NCI-H526 treated with DMSO at 0.1 percent for 48 hours (cell line): ENCODE data around the gene FEV.

ENCODE experiments used
- DNase-seq: peaks from one replicate; lab custom pipeline; 2025; lab: John Stamatoyannopoulos, UW

Gene FEV

DNA sequence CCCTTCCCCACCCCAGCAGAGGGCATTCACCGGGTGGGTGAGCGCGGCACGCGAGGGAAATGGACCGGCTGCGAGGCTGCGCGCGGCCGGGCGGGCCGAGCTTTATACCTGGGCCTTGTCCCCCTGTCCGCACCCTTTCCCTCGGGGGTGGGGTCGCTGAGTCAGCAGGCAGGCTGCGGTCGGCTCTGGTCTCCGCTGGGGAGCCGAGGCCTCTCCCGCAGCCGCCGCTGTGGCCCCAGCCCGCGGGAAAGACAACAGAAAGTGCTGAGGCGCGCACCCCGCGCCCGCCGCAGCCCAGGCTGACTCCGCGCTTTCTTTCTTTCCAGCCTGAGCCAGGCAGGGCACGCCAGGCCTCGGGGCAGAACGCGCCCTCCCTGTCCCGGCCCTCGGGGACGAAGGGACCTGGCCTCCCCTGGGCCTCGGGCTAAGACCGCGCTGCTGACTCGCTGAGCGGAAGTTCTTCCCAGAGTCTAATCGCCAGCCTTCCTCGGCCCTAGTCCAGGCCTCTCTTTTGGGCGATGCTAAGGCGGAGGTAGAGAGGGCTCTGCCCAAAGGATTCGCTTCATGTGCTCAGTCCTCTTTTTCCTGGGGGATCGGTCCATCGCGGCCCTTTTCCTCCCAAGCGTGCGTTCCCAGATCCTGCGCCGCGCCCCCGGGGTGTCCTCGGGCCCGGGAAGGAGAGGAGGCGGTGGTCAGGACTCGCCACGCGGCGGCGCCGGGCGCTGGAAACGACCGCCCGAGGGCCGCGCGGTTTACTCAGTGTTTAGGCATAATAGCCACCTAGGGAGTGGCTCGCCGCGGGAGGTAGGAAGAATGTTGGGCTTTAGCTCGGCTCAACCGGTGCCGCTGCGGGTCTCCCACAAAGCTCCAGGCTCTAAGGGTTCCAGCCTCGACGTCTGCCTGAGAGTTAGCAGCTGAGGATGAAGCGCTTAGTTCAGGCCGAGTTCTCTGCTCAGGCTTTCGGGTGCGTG is 8.6 kb upstream of the FEV start, which contains the start of gene CRYBA2:
Gene CRYBA2, minus strand, starts transcription at position 78 of the 971 bp plus-strand sequence. CDS start 246 bp downstream, outside the sequence.
- DNase-seq = peak; percentile 19

- peak; percentile 25 for DNase-seq
Observed at GRCh38 chr2:218992703-218993344, 7.8 kb upstream of the FEV start.

DNA sequence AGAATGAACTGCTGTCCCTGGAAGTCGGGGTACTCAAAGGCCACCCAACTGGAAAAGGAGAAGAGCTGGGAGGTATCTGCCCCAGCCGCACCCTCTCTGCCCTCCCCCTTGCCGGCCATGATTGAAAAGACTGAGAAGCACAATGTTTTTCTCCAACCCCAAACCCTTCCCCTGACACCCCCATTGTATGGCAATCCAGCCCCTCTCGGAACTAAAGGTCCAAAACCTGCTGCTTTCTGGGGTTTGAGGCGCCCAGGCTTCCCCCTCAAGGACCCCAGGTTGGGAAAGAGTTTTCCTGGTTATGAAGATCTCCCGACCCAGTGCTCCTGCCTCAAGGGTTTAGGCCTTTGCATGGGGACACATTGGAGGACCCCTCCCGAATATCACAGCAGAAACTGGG is 7.2 kb upstream of the FEV start:
- DNase-seq = no peak

- DNase-seq = no peak
Observed at GRCh38 chr2:218991674-218992168, 6.7 kb upstream of the FEV start.

DNA sequence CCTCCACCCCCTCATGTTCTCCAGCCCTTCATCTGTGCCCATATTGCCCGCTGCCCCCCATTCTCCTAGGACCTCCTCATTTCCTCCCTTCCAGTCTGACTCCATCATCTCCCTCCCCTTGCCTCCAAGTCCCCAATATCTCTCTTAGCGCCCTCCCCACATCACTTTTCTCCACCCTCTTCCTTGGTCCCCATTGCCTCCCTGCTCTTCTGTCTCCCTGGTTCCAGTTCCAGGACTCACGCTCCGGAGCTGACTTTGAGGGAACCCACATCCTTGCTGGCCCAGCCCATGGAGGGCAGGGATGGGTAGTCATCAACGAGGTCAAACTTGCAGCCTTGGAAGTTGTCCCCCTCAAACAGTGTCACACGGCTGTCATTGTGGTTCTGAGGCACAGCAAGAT is 5.6 kb upstream of the FEV start:
- DNase-seq = no peak

DNA sequence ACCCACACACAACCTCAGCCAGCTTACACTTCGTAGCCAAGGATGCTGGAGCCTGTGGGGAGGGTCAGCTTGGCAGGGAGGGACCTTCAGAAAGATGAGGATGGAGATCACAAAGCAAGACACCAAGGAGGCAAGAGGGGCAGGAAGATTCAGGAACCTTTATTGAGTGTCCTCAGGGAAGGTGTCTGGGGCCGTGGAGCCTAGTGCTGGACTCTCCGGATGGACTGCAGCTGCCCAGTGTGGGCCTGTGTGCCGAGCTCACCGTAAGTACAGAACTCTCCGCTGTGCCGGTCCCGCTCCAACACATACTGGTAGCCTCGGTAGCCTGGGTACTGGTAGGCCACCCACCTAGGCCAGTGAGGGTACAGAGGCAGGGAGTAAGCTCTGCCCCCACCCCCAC is 5.1 kb upstream of the FEV start:
- DNase-seq = no peak

DNA sequence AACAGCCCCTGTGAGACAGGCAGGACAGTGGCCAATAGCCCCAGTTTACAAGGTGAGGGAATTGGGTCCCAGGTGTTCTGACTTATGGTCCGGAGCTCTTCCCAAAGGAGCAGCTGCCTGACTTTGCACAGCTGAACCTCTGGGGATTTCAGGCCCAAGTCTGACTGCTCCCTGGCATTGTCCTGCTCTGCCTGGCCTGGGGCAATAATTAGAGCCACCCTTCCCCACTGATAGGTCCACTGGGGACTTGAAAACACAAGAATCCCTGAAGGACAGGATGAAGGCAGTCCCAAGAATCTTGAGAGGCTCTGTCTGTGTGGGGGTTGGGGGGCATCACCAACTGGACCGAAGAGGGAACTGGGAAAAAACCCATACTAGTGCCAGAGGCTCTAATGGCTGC is 3.7 kb upstream of the FEV start:
- DNase-seq = no peak

- DNase-seq = no peak
Observed at GRCh38 chr2:218988164-218988563, 3.2 kb upstream of the FEV start.

- DNase-seq = no peak
Observed at GRCh38 chr2:218986148-218986761, 1.3 kb upstream of the FEV start.

DNA sequence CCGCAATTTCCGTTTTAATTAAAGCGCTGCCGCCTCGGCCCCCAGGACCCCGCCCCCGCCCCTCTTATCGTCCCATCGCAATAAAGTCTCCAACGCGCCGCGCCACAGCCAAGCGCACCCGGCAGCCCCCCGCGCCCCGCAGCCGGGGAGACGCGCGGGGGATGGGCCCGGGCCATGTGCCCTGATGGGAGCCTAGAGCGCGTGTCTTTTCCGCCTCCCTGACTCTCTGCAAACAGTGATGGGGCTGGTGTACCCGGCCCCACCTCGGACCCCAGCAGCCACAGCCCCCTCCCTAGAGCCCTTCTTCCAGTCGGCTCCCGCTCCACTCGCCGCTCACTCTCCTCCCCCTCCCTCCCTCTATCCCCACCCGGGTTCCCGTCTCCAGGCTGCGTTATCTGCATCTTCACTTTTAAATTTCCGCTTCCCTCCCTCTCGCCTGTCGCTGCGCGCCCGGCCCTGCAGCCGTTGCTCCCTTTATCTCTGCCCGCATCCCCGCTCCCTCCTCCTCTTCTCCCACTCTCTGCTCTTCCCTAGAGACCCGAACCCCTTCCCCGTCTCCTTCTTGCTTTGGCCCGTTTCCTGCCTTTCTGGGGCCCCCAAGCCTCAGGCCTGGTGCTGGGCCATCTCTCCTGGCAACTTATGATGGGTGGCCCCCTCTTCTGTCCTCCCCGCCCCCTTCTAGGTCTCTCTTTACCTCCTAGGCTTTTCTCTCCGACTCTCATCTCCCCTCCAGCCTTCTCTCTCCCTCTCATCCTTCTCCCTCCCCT is 524 bp upstream of the FEV start:
- peak; percentile 51 for DNase-seq

DNA sequence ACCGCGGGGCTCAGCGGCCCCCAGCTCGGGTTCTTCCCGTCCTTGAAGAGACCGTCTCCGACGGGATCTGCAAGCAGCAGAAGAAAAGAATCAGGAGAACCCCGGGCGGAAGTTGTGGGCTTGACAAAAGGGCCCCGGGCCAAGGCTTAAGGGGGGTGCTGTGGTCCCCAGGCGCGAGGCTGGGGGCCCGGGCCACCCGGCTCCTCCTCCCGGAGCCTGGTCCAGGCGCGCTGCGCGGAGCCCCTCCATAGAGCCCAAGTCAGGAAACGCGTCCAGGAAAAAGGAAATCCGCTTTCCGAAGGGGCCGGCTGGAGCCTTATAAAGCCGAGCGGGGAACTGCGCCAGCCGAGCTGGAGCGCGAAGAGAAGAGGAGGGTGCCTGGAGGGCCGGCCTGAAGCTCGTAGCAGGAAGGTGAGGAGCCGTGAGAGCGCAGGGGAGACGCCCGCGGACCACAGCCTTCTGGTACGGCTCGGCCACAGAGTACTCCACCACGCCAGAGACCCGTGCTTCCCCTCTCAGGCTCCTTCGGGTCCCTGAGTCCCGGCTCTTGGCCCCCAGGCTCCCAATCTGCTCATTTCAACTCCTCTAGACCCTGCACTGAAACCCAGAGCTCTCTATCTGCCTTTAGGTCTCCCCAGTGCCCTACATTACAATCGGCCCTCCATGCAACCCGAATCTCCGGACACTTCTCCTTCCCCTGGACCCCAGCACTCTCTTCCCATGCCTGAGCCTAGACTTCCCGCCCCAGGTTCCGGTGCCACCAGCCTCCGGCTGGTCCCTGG is 554 bp downstream of the FEV start:
- peak; percentile 39 for DNase-seq

- no peak for DNase-seq
Observed at GRCh38 chr2:218983934-218984238, 1.1 kb downstream of the FEV start.

DNA sequence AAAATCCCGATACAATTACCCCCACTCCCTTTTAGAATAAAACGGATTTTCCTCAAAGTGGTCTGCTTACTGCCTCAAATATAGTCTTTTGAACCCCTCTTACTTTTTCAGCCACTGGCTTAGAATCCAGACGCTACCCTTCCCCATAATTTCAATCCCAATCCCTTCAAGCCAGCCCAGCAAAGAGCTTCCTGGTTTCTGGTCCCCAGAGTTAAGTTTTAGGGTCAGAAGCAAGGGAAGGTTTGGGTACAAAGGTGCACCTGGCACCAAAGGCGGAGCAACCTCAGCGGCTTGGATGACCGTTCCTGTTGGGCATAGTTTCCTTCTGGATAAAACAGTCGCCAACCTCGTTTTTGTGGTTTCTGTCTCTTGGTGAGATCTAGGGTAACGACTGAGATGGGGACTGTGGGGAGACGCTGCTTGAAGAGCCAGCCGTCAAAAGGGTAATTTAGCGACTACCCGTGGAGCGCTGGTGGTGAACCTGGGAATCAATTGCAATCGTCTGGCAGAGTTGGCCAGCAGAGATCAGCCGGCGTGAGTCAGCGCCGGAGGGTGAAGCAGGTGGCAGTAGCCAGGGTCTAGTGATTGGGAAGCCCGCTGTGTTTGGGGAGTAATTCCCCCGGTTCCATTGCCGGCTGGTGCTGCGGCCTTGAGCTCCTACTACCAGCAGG is 1.6 kb downstream of the FEV start:
- DNase-seq = no peak

GRCh38 chr2:218982586-218983262 is 2.3 kb downstream of the FEV start:
- DNase-seq = no peak

DNA sequence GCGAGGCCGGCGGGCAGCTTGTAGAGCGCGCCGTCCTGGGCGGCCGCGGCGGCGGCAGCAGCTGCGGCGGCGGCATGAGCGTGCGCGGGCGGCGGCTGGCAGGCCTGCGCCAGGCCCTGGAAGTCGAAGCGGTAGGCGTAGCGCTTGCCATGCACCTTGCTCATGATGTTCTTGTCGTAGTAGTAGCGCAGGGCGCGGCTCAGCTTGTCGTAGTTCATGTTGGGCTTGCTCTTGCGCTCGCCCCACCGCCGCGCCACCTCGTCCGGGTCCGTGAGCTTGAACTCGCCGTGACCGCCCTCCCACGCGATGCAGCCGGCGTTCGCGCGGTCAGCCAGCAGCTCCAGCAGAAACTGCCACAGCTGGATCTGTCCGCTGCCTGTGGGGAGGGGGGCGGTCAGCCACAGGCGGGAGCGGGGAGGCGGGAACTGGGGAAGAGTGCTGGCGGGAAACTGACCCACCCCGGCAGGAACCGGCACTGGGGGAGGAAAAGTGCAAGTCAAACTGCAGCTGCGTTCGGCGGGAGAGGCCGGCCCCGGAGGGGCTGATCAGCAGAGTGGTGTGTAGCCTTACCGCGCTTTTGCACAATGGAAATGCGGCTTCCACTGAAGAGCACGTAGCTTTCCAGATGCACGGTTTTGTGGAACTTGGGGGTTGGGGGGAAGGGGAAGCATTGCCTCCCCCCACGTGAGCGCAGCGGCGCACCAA is 3.0 kb downstream of the FEV start:
- no peak for DNase-seq

GRCh38 chr2:218981390-218981880 is 3.5 kb downstream of the FEV start:
- DNase-seq = no peak

GRCh38 chr2:218980735-218981389 is 4.1 kb downstream of the FEV start:
- no peak for DNase-seq

DNA sequence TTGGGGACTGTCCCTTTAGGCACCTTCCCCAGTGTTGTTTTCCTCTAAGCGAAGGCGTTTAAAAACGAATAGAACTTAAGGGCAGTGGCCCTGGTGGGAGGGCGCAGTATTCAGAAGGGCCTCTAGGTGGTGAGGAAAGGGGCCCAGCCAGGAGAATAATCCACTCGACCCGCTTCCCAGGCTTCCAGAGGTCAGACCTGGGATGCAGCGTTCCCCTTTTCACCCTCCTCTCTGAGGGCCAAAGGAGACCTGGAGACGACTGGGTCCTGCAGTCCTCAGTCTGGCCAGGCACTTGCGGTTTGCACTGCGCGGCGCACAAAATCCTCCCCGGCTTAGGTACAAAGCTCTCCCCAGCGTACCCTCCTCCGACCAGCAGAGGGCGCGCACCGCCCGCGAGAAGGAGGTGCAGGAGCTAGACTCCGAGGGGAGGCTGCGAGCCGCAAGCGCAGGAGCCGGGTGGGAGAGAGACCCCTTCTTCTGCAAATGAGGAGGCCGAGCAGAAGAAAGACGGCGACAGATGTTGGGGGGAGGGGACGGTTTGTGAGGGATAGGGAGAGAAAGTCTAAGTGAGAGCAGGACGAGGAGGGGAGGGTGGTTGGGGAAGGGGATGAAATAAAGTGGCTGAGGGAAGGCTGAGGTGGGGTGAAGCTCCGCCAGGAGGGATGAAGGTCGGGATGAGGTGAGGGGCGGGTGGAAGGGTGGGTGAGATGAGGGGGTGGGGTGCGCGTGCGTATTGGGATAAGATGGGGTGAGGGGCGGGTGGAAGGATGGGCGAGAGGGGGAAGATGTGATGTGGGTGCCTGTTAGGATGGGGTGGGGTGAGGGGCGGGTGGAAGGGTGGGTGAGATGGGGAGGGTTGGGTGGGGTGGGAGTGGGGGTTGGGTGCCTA is 4.9 kb downstream of the FEV start:
- DNase-seq = peak; percentile 68
